ENCODE data around the gene CDK19.

The CDK19 gene

GRCh38 chr6:110643175-110643574, 172.1 kb downstream of the CDK19 start:
- no peak for DNase-seq (ENCODE audit: low spot score in 2 of 2)
- H3K9me3 Mint-ChIP-seq, result no peaks in the 10 kb centered on the region
- H3K27me3 Mint-ChIP-seq, result no peaks in the 10 kb centered on the region
- no peak overlapping the region for H3K4me3 Mint-ChIP-seq
- H3K27ac Mint-ChIP-seq, result no peak overlapping the region
- peaks cover 3% of the 10 kb centered on the region for H3K4me1 Mint-ChIP-seq
- ATAC-seq (ENCODE audit: low read depth), result no peak
- H3K36me3 Mint-ChIP-seq, result peaks cover 35% of the 10 kb centered on the region

- peaks cover 37% of the 10 kb centered on the region for H3K36me3 Mint-ChIP-seq
- no peaks in the 10 kb centered on the region for H3K9me3 Mint-ChIP-seq
- H3K27me3 Mint-ChIP-seq, result no peaks in the 10 kb centered on the region
- peaks cover 3% of the 10 kb centered on the region for H3K4me1 Mint-ChIP-seq
- no peak for DNase-seq (ENCODE audit: low spot score in 2 of 2)
- peak overlapping the region; percentile 8 for H3K27ac Mint-ChIP-seq
- ATAC-seq (ENCODE audit: low read depth), result no peak
- H3K4me3 Mint-ChIP-seq, result no peak overlapping the region
Measured at GRCh38 chr6:110642711-110643110, 172.6 kb downstream of the CDK19 start.

DNA sequence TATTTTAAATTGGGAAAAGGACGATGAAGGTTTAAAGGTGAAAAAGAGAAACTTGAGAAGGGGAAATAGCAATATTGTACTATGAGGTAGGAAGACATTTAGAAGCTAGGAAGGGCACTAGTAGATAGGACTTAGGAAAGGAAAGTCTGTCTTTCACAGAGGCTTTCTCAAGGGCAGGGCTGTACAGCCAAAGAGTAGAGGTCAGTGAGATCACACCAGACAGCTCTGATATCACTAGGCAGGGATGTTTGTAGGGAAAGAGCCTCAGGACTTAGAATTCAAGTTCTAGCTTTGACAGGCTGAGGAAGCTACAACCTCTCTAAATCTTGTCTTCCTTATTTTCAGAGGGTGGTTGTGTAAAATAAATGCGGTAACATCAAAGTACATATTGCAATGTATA, 178.5 kb downstream of the CDK19 start:
- no peak for ATAC-seq (ENCODE audit: low read depth)
- Mint-ChIP-seq H3K4me1 (peaks cover 14% of the 10 kb centered on the region), H3K4me3 (no peak overlapping the region), H3K27me3 (no peaks in the 10 kb centered on the region), H3K27ac (no peak overlapping the region), H3K36me3 (peaks cover 33% of the 10 kb centered on the region), H3K9me3 (peaks cover 1% of the 10 kb centered on the region)
- DNase-seq (ENCODE audit: low spot score in 2 of 2), result no peak

DNA sequence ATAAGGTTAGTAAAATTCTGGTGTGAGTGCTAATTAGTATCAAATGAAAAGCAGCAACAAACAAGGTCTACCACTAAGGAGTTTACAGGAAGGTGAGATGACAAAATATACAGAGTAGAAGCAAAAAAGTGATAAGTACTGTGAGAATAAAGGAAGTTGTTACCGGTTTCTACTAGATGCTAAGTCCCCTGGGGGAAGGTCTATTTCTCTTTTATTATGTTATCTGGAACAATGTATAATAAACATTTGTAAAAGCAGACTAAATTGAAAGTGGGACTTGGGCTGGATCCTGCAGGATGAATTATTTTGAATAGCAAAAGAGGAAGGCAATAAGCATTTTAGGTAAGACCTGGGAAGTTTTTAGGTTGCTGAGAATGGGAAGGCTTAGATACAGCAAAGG, 180.2 kb downstream of the CDK19 start:
- ATAC-seq (ENCODE audit: low read depth), result peak; percentile 84
- no peak overlapping the region for H3K27ac Mint-ChIP-seq

DNA sequence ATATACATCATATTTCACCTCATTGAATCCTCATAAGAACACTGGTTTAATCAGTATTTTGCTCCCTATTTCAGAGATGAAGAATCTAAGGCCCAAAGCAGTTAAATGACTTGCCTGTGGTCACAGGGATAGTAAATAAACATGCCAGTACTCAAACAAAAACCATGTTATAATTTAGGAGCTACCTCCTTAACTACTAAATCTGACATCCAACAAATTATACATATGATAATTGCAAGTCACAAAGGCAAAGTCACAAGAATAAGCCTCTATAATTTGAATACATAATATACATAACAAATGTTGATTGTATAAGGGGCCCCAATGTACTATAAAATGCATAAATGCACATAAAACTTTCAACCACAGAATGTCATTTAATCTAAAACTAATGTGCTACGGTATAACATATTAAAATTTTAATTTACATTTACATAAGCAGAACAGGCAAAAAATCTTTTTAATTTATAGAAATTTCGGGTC, 181.5 kb downstream of the CDK19 start:
- ATAC-seq (ENCODE audit: low read depth) (no peak), DNase-seq (ENCODE audit: low spot score in 2 of 2) (no peak)
- peaks cover 21% of the 10 kb centered on the region for H3K36me3 Mint-ChIP-seq
- H3K9me3 Mint-ChIP-seq, result peaks cover 1% of the 10 kb centered on the region
- no peak overlapping the region for H3K27ac Mint-ChIP-seq
- no peak overlapping the region for H3K4me3 Mint-ChIP-seq
- H3K27me3 Mint-ChIP-seq, result no peaks in the 10 kb centered on the region
- peaks cover 12% of the 10 kb centered on the region for H3K4me1 Mint-ChIP-seq

More for the DNA sequence above, 180.2 kb downstream of the CDK19 start:
- peak overlapping the region; percentile 33 for H3K4me3 Mint-ChIP-seq
- no peak for DNase-seq (ENCODE audit: low spot score in 2 of 2)
- peaks cover 14% of the 10 kb centered on the region for H3K4me1 Mint-ChIP-seq
- H3K27me3 Mint-ChIP-seq, result no peaks in the 10 kb centered on the region
- peaks cover 22% of the 10 kb centered on the region for H3K36me3 Mint-ChIP-seq
- H3K9me3 Mint-ChIP-seq, result peaks cover 1% of the 10 kb centered on the region

DNA sequence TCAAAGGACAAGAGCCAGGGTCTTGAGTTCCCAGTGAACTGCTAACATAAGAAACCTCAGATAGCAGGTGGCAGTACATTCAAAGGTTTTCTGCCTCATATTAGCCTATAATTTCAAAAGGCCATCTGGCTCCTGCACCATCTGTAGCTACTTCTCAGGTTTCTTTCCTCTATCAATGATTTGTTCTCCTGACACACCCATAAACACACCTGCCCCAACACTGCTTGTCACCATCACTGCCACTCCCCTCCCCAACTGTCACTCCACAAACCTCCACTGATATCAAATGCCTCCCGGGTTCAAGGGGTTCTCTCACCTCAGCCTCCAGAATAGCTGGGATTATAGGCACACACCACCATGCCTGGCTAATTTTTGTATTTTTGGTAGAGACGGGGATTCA, 186.1 kb downstream of the CDK19 start:
- peaks cover 18% of the 10 kb centered on the region for H3K36me3 Mint-ChIP-seq
- H3K27ac Mint-ChIP-seq, result peak overlapping the region; percentile 12
- ATAC-seq (ENCODE audit: low read depth) (no peak), DNase-seq (ENCODE audit: low spot score in 2 of 2) (no peak)
- no peak overlapping the region for H3K4me3 Mint-ChIP-seq
- H3K4me1 Mint-ChIP-seq, result no peaks in the 10 kb centered on the region
- no peaks in the 10 kb centered on the region for H3K27me3 Mint-ChIP-seq
- no peaks in the 10 kb centered on the region for H3K9me3 Mint-ChIP-seq

DNA sequence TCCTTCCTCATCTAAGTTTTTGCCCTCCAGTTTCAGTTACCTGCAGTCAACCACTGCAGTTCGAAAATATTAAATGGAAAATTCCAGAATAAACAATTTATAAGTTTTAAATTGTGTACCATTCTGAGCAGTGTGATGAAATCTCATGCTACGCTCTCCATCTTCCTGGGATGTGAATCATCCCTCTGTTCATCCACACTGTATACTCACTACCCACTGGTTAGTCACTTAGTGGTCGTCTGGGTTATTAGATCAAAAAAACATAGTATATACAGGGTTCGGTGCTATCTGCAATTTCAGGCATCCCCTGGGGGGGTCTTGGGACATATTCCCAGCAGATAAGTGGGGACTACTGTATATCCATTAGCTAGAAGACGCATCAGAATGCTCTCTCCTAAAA, 186.9 kb downstream of the CDK19 start:
- ATAC-seq (ENCODE audit: low read depth), result no peak
- no peak for DNase-seq (ENCODE audit: low spot score in 2 of 2)
- Mint-ChIP-seq H3K36me3 (peaks cover 18% of the 10 kb centered on the region), H3K4me3 (no peak overlapping the region), H3K4me1 (no peaks in the 10 kb centered on the region), H3K9me3 (no peaks in the 10 kb centered on the region), H3K27ac (no peak overlapping the region), H3K27me3 (no peaks in the 10 kb centered on the region)

- no peak for DNase-seq (ENCODE audit: low spot score in 2 of 2)
- peaks cover 25% of the 10 kb centered on the region for H3K36me3 Mint-ChIP-seq
Measured at GRCh38 chr6:110626442-110626841, 188.8 kb downstream of the CDK19 start.

DNA sequence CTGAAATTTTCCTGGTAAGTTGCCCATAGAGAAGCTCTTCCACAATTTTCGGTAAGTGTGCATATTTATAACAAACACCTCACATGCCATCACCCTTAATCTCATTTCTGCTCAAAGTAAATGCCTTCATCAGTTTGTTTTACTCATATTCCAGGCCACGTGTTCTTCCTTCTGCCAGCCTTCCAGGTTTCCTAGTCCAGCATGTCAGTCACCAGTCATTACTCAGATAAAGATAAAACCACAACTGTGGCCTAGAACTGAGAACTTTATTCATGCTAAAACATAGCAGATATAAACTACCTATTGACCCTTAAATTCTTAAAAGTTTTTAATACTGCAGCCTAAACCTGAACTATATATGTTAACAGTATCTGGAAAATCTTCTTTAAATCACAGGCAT, 189.4 kb downstream of the CDK19 start:
- no peaks in the 10 kb centered on the region for H3K9me3 Mint-ChIP-seq
- ATAC-seq (ENCODE audit: low read depth) (no peak), DNase-seq (ENCODE audit: low spot score in 2 of 2) (no peak)
- H3K27ac Mint-ChIP-seq, result no peak overlapping the region
- no peaks in the 10 kb centered on the region for H3K27me3 Mint-ChIP-seq
- H3K36me3 Mint-ChIP-seq, result peaks cover 28% of the 10 kb centered on the region
- H3K4me1 Mint-ChIP-seq, result no peaks in the 10 kb centered on the region
- no peak overlapping the region for H3K4me3 Mint-ChIP-seq

More at GRCh38 chr6:110626442-110626841, 188.8 kb downstream of the CDK19 start:
- H3K27me3 Mint-ChIP-seq, result no peaks in the 10 kb centered on the region
- H3K4me1 Mint-ChIP-seq, result no peaks in the 10 kb centered on the region
- H3K27ac Mint-ChIP-seq, result no peak overlapping the region
- no peaks in the 10 kb centered on the region for H3K9me3 Mint-ChIP-seq
- H3K4me3 Mint-ChIP-seq, result no peak overlapping the region
- ATAC-seq (ENCODE audit: low read depth), result no peak

DNA sequence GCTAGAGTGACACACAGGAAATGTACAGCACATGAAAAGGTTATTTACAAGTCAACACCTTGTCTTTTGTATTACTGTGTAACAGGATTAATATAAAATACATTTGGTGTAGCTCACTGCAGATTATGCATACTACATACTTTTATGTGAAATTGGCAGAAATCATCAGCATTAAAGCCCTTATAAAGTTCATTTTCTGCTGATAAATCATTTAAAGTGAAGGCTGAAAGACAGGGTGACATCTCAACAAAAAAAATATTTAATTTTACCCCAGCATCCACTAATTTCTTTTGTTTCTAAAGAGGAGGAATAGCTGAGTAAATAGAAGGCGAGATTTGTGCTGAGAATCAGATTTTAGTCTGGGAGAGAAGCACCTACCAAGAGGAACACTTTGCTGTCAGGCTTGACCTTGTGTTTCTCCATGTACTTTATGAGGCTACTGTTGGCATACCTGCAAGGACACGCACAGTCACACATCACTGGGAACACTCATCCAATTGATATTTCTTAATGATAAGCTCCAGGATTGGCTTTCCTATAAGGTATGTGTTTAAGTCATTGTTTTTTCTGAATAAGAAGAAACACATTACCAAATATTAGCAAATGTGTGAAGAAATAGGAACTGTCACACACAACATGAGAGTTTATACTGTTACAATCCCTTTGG, 192.2 kb downstream of the CDK19 start:
- H3K4me1 Mint-ChIP-seq, result no peaks in the 10 kb centered on the region
- no peaks in the 10 kb centered on the region for H3K9me3 Mint-ChIP-seq
- no peak overlapping the region for H3K4me3 Mint-ChIP-seq
- no peak for DNase-seq (ENCODE audit: low spot score in 2 of 2)
- ATAC-seq (ENCODE audit: low read depth), result no peak
- H3K27ac Mint-ChIP-seq, result no peak overlapping the region
- H3K27me3 Mint-ChIP-seq, result no peaks in the 10 kb centered on the region
- peaks cover 28% of the 10 kb centered on the region for H3K36me3 Mint-ChIP-seq

DNA sequence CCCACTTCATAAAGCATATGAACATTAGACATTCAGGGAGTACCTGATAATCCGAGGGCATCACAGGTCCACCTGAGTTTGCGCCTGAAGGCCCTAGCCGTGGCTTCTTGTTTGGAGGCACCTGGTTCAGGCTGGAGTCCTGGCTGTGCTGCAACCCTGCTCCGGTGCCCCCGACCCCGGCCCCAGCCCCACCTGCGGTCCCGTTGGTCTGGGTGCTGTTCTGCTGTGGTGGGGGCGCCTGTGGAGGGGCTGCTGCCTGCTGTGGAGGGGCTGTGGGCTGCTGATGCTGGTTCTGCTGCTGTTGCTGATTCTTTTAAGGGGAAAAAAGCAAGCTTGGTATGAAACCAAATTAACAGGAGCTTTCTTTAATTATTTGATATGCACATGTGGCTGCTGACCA, 194.2 kb downstream of the CDK19 start:
- DNase-seq (ENCODE audit: low spot score in 2 of 2) (no peak), ATAC-seq (ENCODE audit: low read depth) (no peak)
- peaks cover 30% of the 10 kb centered on the region for H3K36me3 Mint-ChIP-seq
- H3K9me3 Mint-ChIP-seq, result no peaks in the 10 kb centered on the region
- no peak overlapping the region for H3K4me3 Mint-ChIP-seq
- H3K27ac Mint-ChIP-seq, result no peak overlapping the region
- H3K4me1 Mint-ChIP-seq, result peaks cover 4% of the 10 kb centered on the region
- H3K27me3 Mint-ChIP-seq, result no peaks in the 10 kb centered on the region

DNA sequence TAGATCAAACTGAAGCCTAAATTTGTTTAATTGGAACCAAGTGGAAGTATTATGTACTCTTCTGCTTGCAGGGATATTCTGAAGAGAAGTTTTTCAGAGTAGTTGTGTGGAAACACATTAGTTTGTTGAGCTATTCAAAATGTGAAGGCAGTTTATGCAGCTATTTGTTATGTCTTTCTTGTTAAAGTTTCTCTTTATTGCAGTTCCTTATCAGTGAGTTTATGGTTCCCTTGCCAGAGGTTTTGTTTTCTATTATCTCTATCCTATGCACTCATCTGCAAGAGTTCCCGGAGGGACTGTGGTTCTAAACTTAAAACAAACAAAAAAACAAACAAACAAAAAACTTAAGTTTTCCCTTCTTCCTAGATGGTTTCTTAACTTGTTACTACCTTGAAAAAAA, 195.2 kb downstream of the CDK19 start:
- Mint-ChIP-seq H3K36me3 (peaks cover 25% of the 10 kb centered on the region), H3K27me3 (no peaks in the 10 kb centered on the region), H3K4me3 (no peak overlapping the region), H3K4me1 (peaks cover 4% of the 10 kb centered on the region), H3K9me3 (no peaks in the 10 kb centered on the region), H3K27ac (no peak overlapping the region)
- no peak for DNase-seq (ENCODE audit: low spot score in 2 of 2)
- ATAC-seq (ENCODE audit: low read depth), result no peak

- Mint-ChIP-seq H3K27ac (peak overlapping the region; percentile 11), H3K9me3 (no peaks in the 10 kb centered on the region), H3K4me3 (no peak overlapping the region), H3K36me3 (peaks cover 23% of the 10 kb centered on the region), H3K4me1 (peaks cover 4% of the 10 kb centered on the region), H3K27me3 (no peaks in the 10 kb centered on the region)
- ATAC-seq (ENCODE audit: low read depth), result no peak
- no peak for DNase-seq (ENCODE audit: low spot score in 2 of 2)
Measured at GRCh38 chr6:110619275-110619908, 195.9 kb downstream of the CDK19 start.

DNA sequence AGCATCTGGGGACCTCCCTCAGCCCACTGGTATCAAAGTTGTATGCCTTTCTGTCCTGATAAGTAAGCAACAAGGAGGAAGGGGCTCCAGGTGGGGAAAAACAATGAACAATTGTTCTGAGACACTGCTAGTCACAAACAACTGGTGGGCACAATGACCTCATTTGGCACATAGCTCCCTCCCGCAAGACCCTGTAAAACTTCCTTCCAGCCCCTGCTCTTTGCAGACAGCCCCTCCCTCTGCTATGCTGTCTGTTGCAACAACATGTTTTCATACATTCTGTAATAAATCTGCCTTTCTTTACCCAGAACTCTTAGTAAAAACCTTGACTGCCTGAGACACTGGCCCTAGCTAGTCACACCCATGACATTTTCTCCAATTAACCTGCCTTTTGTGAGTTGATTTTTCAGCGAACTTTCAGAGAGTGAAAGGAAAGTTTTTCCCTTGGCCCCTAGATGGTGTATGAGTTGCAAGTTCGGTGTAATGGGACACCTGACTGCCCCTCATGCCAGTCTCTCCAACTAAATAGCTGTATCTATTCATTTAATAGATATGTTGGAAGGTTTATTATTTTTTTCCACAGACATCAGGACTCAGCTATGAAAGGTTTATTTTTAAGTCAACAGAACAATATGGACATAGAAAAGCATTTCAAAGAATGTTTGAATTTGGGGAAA, 196.5 kb downstream of the CDK19 start:
- no peak for ATAC-seq (ENCODE audit: low read depth)

More for the DNA sequence above, 196.5 kb downstream of the CDK19 start:
- H3K4me1 Mint-ChIP-seq, result peaks cover 4% of the 10 kb centered on the region
- peaks cover 27% of the 10 kb centered on the region for H3K36me3 Mint-ChIP-seq
- peak overlapping the region; percentile 11 for H3K27ac Mint-ChIP-seq
- no peaks in the 10 kb centered on the region for H3K27me3 Mint-ChIP-seq
- DNase-seq (ENCODE audit: low spot score in 2 of 2), result no peak
- no peaks in the 10 kb centered on the region for H3K9me3 Mint-ChIP-seq
- H3K4me3 Mint-ChIP-seq, result no peak overlapping the region

Data from memory B cell (primary cell).